Mononuclear cell (primary cell): Measurements from ENCODE around the gene FADS2. TPM values are rescaled to one million over a fixed set of nuclear protein-coding genes. Genes with fewer than 3 reads are reported as not detected.

ENCODE experiments used
- H3K27me3 ChIP-seq: 2 replicates; pipeline ENCODE4 v1.6.0; 2011; ENCODE audit warnings: low read length, control low read depth; ENCODE audit not compliant: insufficient read depth
- H3K4me1 ChIP-seq: 2 replicates; pipeline ENCODE4 v1.5.1; 2011; ENCODE audit warnings: mild to moderate bottlenecking, low read length, control low read depth; ENCODE audit not compliant: insufficient read depth
- H3K4me3 ChIP-seq: 2 replicates; pipeline ENCODE4 v1.5.1; 2011; ENCODE audit warnings: mild to moderate bottlenecking, low read length, moderate library complexity
- H3K9me3 ChIP-seq: 2 replicates; pipeline ENCODE4 v1.5.1; 2011; ENCODE audit warnings: low read depth, mild to moderate bottlenecking, control low read depth, low read length
- total RNA-seq: library from RNA; depleted of rRNA; stranded (reverse); fragments of >200 nt; gene quantifications from one replicate; pipeline ENCODE4 v1.2.3, GENCODE V29; 2012

The FADS2 gene
- total RNA-seq, 1 donor: 12.8 TPM

DNA sequence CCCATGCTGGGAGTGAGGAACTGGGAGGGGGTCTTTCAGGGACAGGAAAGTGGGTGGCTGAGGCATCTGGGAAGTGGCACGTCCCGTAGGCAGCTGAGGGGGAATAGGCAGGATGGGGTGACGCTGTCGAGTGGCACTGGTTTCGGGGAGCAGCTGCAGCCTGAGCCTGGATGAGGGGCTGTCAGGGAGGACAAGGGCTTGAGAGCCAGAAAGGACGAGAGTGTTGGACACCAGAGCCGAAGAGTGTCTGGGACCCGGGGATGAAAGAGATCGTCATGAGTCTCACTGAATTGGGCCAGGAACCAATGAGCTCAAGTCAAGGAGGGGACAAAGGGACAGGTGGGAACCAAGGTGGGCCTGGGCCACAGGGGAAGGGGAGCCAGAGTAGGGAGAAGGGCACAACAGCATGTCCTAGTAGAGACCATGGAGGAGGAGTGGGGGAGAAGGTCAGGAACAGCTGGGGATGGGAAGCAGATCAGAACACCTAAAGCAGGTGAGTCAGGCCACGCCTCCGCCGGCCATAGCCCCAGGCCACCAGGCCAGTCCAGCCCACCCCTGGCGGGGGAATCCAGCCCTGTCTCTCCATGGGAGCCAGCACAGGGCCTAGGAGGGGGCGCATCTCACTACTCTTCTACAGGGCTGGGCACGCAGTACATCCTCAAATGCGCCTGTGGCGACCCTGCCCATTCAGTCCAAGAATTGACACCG, 85.0 kb downstream of the FADS2 start:
- Histone ChIP-seq H3K4me1 (peaks cover 36% of the 10 kb centered on the region), H3K27me3 (peaks cover 16% of the 10 kb centered on the region), H3K9me3 (no peaks in the 10 kb centered on the region), H3K4me3 (no peak overlapping the region)

DNA sequence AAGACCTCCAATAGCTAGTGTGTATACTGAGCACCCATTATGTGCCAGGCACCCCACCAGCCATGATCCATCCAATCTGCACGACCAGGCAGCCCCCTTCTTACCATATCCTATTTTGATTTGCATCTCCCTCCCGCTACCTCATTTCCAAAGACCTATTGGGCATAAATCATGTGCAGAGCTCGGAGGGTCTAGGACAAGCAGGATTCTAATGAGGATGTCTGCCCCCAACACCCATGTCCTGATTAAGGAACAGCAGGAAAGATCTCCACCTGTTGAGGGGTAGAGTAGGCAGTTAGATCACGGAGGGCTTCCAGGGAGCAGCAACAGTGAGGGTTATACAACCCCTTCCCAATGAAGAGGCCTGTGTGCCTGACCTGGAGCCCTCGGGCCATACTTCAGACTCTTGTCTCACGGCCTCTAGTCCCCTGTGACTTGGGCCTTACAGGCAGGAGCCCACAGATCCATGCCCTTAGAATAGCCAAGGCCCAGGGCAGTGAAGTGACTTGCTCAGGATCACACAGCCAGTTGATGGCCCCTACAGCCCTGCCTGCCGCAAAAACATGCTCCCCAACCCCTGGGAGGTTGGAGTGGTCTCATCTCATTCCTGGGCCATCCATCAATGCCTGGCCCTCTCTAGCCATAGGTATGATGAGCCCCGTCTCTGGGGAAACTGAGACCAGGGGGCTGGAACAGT, 85.7 kb downstream of the FADS2 start:
- H3K9me3 ChIP-seq: no peaks in the 10 kb centered on the region
- no peak overlapping the region for H3K4me3 ChIP-seq
- peaks cover 23% of the 10 kb centered on the region for H3K27me3 ChIP-seq
- H3K4me1 ChIP-seq: peaks cover 36% of the 10 kb centered on the region

- peaks cover 36% of the 10 kb centered on the region for H3K4me1 ChIP-seq
- no peak overlapping the region for H3K4me3 ChIP-seq
- peaks cover 29% of the 10 kb centered on the region for H3K27me3 ChIP-seq
- no peaks in the 10 kb centered on the region for H3K9me3 ChIP-seq
Observed at GRCh38 chr11:61914471-61915171, 86.5 kb downstream of the FADS2 start.

- H3K27me3 ChIP-seq: peaks cover 29% of the 10 kb centered on the region
- H3K9me3 ChIP-seq: no peaks in the 10 kb centered on the region
- peaks cover 36% of the 10 kb centered on the region for H3K4me1 ChIP-seq
- no peak overlapping the region for H3K4me3 ChIP-seq
Observed at GRCh38 chr11:61916737-61917333, 88.7 kb downstream of the FADS2 start.

Other genes starting within 250 kb of the FADS2 start
- under 0.01 TPM for gene SYT7, start 247.2 kb upstream of the FADS2 start, total RNA-seq
- gene DAGLA, start 147.9 kb upstream of the FADS2 start, total RNA-seq: 0.94 TPM
- gene MYRF, start 75.7 kb upstream of the FADS2 start, total RNA-seq: 0.31 TPM
- gene TMEM258, start 35.7 kb upstream of the FADS2 start, total RNA-seq: 32.5 TPM
- 13.1 TPM for gene FEN1, start 35.4 kb upstream of the FADS2 start, total RNA-seq
- gene FADS1, start 11.3 kb upstream of the FADS2 start, total RNA-seq: 12.1 TPM
- gene FADS3, start 63.2 kb downstream of the FADS2 start, total RNA-seq: 7.0 TPM
- not detected for gene RAB3IL1, start 89.3 kb downstream of the FADS2 start, total RNA-seq
- 2.3 TPM for gene BEST1, start 122.1 kb downstream of the FADS2 start, total RNA-seq
- 1,270 TPM for gene FTH1, start 139.3 kb downstream of the FADS2 start, total RNA-seq